Measurements from ENCODE around the gene ZAP70.

GRCh38 chr2:97741251-97741650 lies 27.9 kb downstream of the ZAP70 start:
- TF ChIP-seq FOXP1 (CRISPR knock-in tag; IDR thresholded peaks at IDR 0.05; ENCODE audit: borderline replicate concordance): no peak
- no peak for TF ChIP-seq NFYB (CRISPR knock-in tag; conservative IDR thresholded peaks at IDR 0.05; ENCODE audit: low read depth)
- TF ChIP-seq NR2C2 (CRISPR knock-in tag; IDR thresholded peaks at IDR 0.05): no peak
- TF ChIP-seq CTCF (IDR thresholded peaks at IDR 0.05): no peak
- TF ChIP-seq USF2 (CRISPR knock-in tag; IDR thresholded peaks at IDR 0.05): no peak

Measured in WTC11 (cell line).